Endothelial cell of umbilical vein (primary cell): ENCODE measurements around the gene SLC27A4. TPM values are rescaled to one million over a fixed set of nuclear protein-coding genes. Genes with fewer than 3 reads are reported as not detected.

ENCODE experiments used
- BruUV-seq: library from RNA; stranded (reverse); fragments of 400-500 nt; replicated peaks from 2 replicates; lab custom pipeline; 2021; lab: Mats Ljungman, UMichigan
- CTCF ChIA-PET: fragments of 300-600, 350-600 bp; sonication (Branson Sonifier 250); formaldehyde crosslinking; loops from one replicate; lab custom pipeline; 2021; ENCODE audit warnings: antibody characterized with exemption, inconsistent platforms; lab: Charles Lee
- POLR2A ChIA-PET: fragments of 300-600, 350-600 bp; sonication (Branson Sonifier 250); formaldehyde crosslinking; loops from one replicate; lab custom pipeline; 2021; ENCODE audit warnings: antibody characterized with exemption, inconsistent platforms; lab: Charles Lee
- DNase-seq: peaks from one replicate; pipeline ENCODE4 v3.0.0-alpha.2; 2011; ENCODE audit warnings: low read depth, low spot score
- FAIRE-seq: peaks from 2 replicates; lab custom pipeline; 2011; peaks lifted over from hg19 to GRCh38; lab: Jason Lieb, UNC
- H2AFZ ChIP-seq: 2 replicates; pipeline ENCODE4 v1.6.0; 2012; ENCODE audit warnings: low read depth, low read length, control low read depth, inconsistent platforms
- H3K27ac ChIP-seq: 2 replicates; pipeline ENCODE4 v1.5.1; 2011; ENCODE audit warnings: low read depth, mild to moderate bottlenecking, control low read depth, low read length, moderate library complexity; ENCODE audit not compliant: insufficient read depth
- H3K27me3 ChIP-seq, 2 experiments: 2 replicates each; pipeline versions ENCODE4 v1.6.0 to v1.6.1; 2011; ENCODE audit warnings: low read length in 2 of 2, mixed read lengths in 1 of 2; ENCODE audit not compliant: control insufficient read depth in 2 of 2, insufficient read depth in 2 of 2
- H3K36me3 ChIP-seq, 2 experiments: 2 replicates in 1 of 2; 3 replicates in 1 of 2; pipeline ENCODE4 v1.5.1; 2011; ENCODE audit warnings: low read length in 2 of 2, mild to moderate bottlenecking in 1 of 2, moderate library complexity in 1 of 2; ENCODE audit not compliant: control insufficient read depth in 2 of 2, insufficient read depth in 2 of 2; ENCODE audit errors: extremely low read depth in 1 of 2
- H3K4me1 ChIP-seq: 3 replicates; pipeline ENCODE4 v1.5.1; 2011; ENCODE audit warnings: mild to moderate bottlenecking, low read length; ENCODE audit not compliant: control insufficient read depth, insufficient read depth; ENCODE audit errors: extremely low read depth
- H3K4me2 ChIP-seq: 2 replicates; pipeline ENCODE4 v1.6.1; 2011; ENCODE audit warnings: low read length, control low read depth, mixed read lengths; ENCODE audit not compliant: insufficient read depth
- H3K4me3 ChIP-seq, 3 experiments: fragments of 200-600 bp in 1 of 3; sonication (generic), shearing (Covaris generic) in 1 of 3; replicated peaks in 1 of 3; 2 replicates each; pipeline ENCODE4 v1.5.1; 2011 to 2016; ENCODE audit warnings: control low read depth in 3 of 3, low read length in 3 of 3, mild to moderate bottlenecking in 2 of 3, inconsistent platforms in 1 of 3, low read depth in 1 of 3, moderate library complexity in 1 of 3; ENCODE audit not compliant: insufficient read depth in 1 of 3
- H3K79me2 ChIP-seq: 2 replicates; pipeline ENCODE4 v1.6.0; 2012; ENCODE audit warnings: low read length, inconsistent platforms; ENCODE audit not compliant: control insufficient read depth, insufficient read depth
- H3K9ac ChIP-seq: replicated peaks from 2 replicates; pipeline ENCODE3; 2011; ENCODE audit warnings: low read length, control low read depth; ENCODE audit not compliant: insufficient read depth; ENCODE audit errors: extremely low read depth
- H3K9me1 ChIP-seq: replicated peaks from 3 replicates; pipeline ENCODE4 v1.6.0; 2011; ENCODE audit warnings: mild to moderate bottlenecking, low read length; ENCODE audit not compliant: control insufficient read depth, insufficient read depth; ENCODE audit errors: extremely low read depth
- H3K9me3 ChIP-seq: replicated peaks from 2 replicates; pipeline ENCODE4 v1.5.1; 2012; ENCODE audit warnings: low read length, inconsistent platforms; ENCODE audit not compliant: control insufficient read depth, insufficient read depth
- H4K20me1 ChIP-seq: replicated peaks from 2 replicates; pipeline ENCODE3; 2011; ENCODE audit warnings: mild to moderate bottlenecking, low read length; ENCODE audit not compliant: control insufficient read depth, insufficient read depth; ENCODE audit errors: extremely low read depth
- EZH2 ChIP-seq: IDR thresholded peaks from 2 replicates; pipeline ENCODE4 v1.6.1; 2012; ENCODE audit warnings: borderline replicate concordance, low read depth, mild to moderate bottlenecking, moderate library complexity, low read length, inconsistent platforms; ENCODE audit not compliant: severe bottlenecking
- FOS ChIP-seq: IDR thresholded peaks from 2 replicates; pipeline ENCODE4 v1.6.1; 2011; ENCODE audit warnings: mild to moderate bottlenecking, low read length, moderate library complexity, borderline replicate concordance; ENCODE audit not compliant: insufficient read depth
- JUN ChIP-seq: IDR thresholded peaks from 2 replicates; pipeline ENCODE4 v1.6.1; 2011; ENCODE audit warnings: borderline replicate concordance, low read depth; ENCODE audit not compliant: insufficient read length, insufficient read depth
- MAX ChIP-seq: IDR thresholded peaks from 2 replicates; pipeline ENCODE4 v1.6.1; 2011; ENCODE audit not compliant: insufficient read depth, insufficient read length
- MYC ChIP-seq: IDR thresholded peaks from one replicate; pipeline ENCODE4 v1.6.1; 2011; ENCODE audit warnings: mild to moderate bottlenecking, low read depth, low read length
- POLR2A ChIP-seq: IDR thresholded peaks from 2 replicates; pipeline ENCODE4 v1.6.1; 2012; ENCODE audit warnings: low read depth, mild to moderate bottlenecking, control low read depth, low read length
- POLR2AphosphoS5 ChIP-seq: IDR thresholded peaks from 2 replicates; pipeline ENCODE4 v1.6.1; 2012; ENCODE audit warnings: low read depth, mild to moderate bottlenecking, control low read depth, low read length, moderate library complexity; ENCODE audit not compliant: insufficient read depth
- dilution Hi-C: fragments of 300-500 bp; cut with MboI; formaldehyde crosslinking; loops from one replicate; pipeline ENCODE4 v1.15.0; 2019; ENCODE audit warnings: low sequenced_read_pairs; ENCODE audit not compliant: extremely low pct_ligation_motif_present
- intact Hi-C: fragments of 100-400 bp; cut with micrococcal nuclease; formaldehyde crosslinking; loops from one replicate; pipeline ENCODE4 v1.10.0; 2022
- polyA plus RNA-seq, 4 experiments: library from polyadenylated mRNA; depleted of rRNA in 3 of 4; stranded (reverse) in 3 of 4; unstranded in 1 of 4; fragments of >200 nt; gene quantifications; 2 replicates each; pipeline versions ENCODE4 v1.2.1 to v1.2.3, GENCODE V29; 2011 to 2012; ENCODE audit warnings: missing spikeins in 1 of 4
- total RNA-seq: library from RNA; stranded (reverse); gene quantifications from 2 replicates; pipeline ENCODE4 v1.2.3, GENCODE V29; 2021
- TF ChIP-seq, protein P1 (sequence below), 2 donors: IDR thresholded peaks; 1 replicate in 1 of 2; 2 replicates in 1 of 2; pipeline ENCODE4 v1.5.1; 2011; ENCODE audit warnings: low read length in 2 of 2, mild to moderate bottlenecking in 2 of 2, moderate library complexity in 2 of 2, control low read depth in 1 of 2, inconsistent platforms in 1 of 2, low read depth in 1 of 2; ENCODE audit not compliant: insufficient read depth in 1 of 2; ENCODE audit errors: extremely low read depth in 1 of 2

The SLC27A4 gene
- total and polyA plus RNA-seq, 2 donors (not counting 3 experiments of a cell fraction or from before 2014, with no cell fraction given), result 29.9 to 35.0 TPM

DNA sequence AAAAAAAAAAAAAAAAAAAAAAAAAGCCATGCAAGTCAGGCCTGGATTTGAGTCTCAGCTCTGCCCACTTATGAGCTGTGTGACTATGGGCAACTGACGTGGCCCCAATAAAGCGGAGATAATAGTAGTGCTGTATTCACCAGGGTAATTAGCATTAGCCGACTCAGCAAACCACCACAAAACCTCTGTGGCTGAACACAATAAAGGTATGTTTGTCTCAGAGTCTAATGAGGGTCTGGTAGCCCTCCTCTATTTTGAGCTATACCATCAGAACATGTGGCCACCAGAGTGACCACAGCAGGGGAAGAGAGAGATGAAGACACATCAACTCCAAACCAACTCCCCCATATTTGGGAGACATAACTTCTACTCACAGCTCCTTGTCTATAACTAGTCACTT lies 48.3 kb upstream of the SLC27A4 start:
- H3K9me3 ChIP-seq, result no peaks in the 10 kb centered on the region
- H3K27me3 ChIP-seq, result no peaks in the 10 kb centered on the region
- no peak overlapping the region for H3K9ac ChIP-seq
- no peaks in the 10 kb centered on the region for H3K9me1 ChIP-seq
- no peak overlapping the region for H3K27ac ChIP-seq
- no peak overlapping the region for H2AFZ ChIP-seq
- intact Hi-C loops (loop anchor here (10.0 kb wide), 1 partner anchor 263 kb away; the partner anchor contains the start of gene SPTAN1), dilution Hi-C loops (no loop called here)
- no peaks in the 10 kb centered on the region for H3K79me2 ChIP-seq
- no peak overlapping the region for H3K4me3 ChIP-seq
- no peak overlapping the region for H3K4me2 ChIP-seq
- FAIRE-seq (no peak), DNase-seq (no peak)
- peaks cover 6% of the 10 kb centered on the region for H3K4me1 ChIP-seq
- ChIA-PET POLR2A (no interaction called here), CTCF (interaction anchor here (0.9 to 2.5 kb wide), 5 partner anchors 10 to 49 kb away, joined by 3 to 16 read pairs (median 5); no protein-coding TSS in a partner anchor)
- BruUV-seq, result no TSS peak
- TF ChIP-seq MYC, result no peak
- TF ChIP-seq, protein P1, sequence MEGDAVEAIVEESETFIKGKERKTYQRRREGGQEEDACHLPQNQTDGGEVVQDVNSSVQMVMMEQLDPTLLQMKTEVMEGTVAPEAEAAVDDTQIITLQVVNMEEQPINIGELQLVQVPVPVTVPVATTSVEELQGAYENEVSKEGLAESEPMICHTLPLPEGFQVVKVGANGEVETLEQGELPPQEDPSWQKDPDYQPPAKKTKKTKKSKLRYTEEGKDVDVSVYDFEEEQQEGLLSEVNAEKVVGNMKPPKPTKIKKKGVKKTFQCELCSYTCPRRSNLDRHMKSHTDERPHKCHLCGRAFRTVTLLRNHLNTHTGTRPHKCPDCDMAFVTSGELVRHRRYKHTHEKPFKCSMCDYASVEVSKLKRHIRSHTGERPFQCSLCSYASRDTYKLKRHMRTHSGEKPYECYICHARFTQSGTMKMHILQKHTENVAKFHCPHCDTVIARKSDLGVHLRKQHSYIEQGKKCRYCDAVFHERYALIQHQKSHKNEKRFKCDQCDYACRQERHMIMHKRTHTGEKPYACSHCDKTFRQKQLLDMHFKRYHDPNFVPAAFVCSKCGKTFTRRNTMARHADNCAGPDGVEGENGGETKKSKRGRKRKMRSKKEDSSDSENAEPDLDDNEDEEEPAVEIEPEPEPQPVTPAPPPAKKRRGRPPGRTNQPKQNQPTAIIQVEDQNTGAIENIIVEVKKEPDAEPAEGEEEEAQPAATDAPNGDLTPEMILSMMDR (IDR thresholded peaks at IDR 0.05; ENCODE audit: extremely low read depth in 1 of 2, insufficient read depth in 1 of 2, low read depth in 1 of 2, low read length in 2 of 2), result no peak
- no peak for TF ChIP-seq JUN
- no peak for TF ChIP-seq FOS
- TF ChIP-seq POLR2AphosphoS5, result no peak
- TF ChIP-seq MAX, result no peak
- no peak for TF ChIP-seq EZH2
- no peak for TF ChIP-seq POLR2A
- no peaks in the 10 kb centered on the region for H4K20me1 ChIP-seq
- peaks cover 3 to 6% of the 10 kb centered on the region in 2 experiments for H3K36me3 ChIP-seq
